Neural progenitor cell (in vitro differentiated cells): ENCODE data around the gene IQCM.

Experiments
- EZH2 ChIP-seq: fragments of 200-600 bp; sonication (generic); IDR thresholded peaks from 2 replicates; pipeline ENCODE4 v1.6.1; 2017; ENCODE audit warnings: antibody characterized with exemption, mild to moderate bottlenecking, moderate library complexity
- TF ChIP-seq, protein P1 (sequence below): fragments of 200-600 bp; sonication (generic); IDR thresholded peaks from 2 replicates; pipeline ENCODE4 v1.5.1; 2017; ENCODE audit warnings: antibody characterized with exemption, mild to moderate bottlenecking

GRCh38 chr4:149523039-149523438, 292.6 kb downstream of the IQCM start:
- TF ChIP-seq, protein P1, sequence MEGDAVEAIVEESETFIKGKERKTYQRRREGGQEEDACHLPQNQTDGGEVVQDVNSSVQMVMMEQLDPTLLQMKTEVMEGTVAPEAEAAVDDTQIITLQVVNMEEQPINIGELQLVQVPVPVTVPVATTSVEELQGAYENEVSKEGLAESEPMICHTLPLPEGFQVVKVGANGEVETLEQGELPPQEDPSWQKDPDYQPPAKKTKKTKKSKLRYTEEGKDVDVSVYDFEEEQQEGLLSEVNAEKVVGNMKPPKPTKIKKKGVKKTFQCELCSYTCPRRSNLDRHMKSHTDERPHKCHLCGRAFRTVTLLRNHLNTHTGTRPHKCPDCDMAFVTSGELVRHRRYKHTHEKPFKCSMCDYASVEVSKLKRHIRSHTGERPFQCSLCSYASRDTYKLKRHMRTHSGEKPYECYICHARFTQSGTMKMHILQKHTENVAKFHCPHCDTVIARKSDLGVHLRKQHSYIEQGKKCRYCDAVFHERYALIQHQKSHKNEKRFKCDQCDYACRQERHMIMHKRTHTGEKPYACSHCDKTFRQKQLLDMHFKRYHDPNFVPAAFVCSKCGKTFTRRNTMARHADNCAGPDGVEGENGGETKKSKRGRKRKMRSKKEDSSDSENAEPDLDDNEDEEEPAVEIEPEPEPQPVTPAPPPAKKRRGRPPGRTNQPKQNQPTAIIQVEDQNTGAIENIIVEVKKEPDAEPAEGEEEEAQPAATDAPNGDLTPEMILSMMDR, result no peak
- TF ChIP-seq EZH2, result no peak
